PC-9 (cell line): Measurements from ENCODE around the gene CHPF2.

Source experiments
- CTCF ChIP-seq: fragments of 200-600 bp; sonication (generic); conservative IDR thresholded peaks from 2 replicates; pipeline ENCODE4 v1.6.1; 2017; ENCODE audit warnings: mixed run types, antibody characterized with exemption, mild to moderate bottlenecking, moderate library complexity
- EZH2 ChIP-seq: fragments of 200-600 bp; sonication (generic); IDR thresholded peaks from 2 replicates; pipeline ENCODE4 v1.8.0; 2017; ENCODE audit warnings: antibody characterized with exemption, low read depth

GRCh38 chr7:151212626-151213025 lies 19.7 kb upstream of the CHPF2 start:
- TF ChIP-seq CTCF (no peak), EZH2 (no peak)
